K562 (cell line): ENCODE measurements around the gene TRAF3. TPM values are rescaled to one million over a fixed set of nuclear protein-coding genes. Genes with fewer than 3 reads are reported as not detected.

ENCODE experiments used
- ATAC-seq: fragments of 200-7000 bp; cut with Tn5 transposase; 3 replicates; pipeline ENCODE4 v1.9.1; 2020; ENCODE audit warnings: moderate library complexity
- BruUV-seq: library from RNA; stranded (reverse); fragments of 400-500 nt; replicated peaks from 2 replicates; lab custom pipeline; 2021; lab: Mats Ljungman, UMichigan
- CTCF ChIA-PET: fragments of 300-600 bp; formaldehyde crosslinking; extraction: SDS; loops from one replicate; lab custom pipeline; 2021; ENCODE audit warnings: low intra/inter-chr PET ratio; lab: Yijun Ruan, JAX
- POLR2A ChIA-PET: fragments of 300-600, 350-650 bp; sonication (Branson Sonifier 250); formaldehyde crosslinking; extraction: SDS; loops from one replicate; lab custom pipeline; 2021; ENCODE audit warnings: antibody characterized with exemption, inconsistent platforms; lab: Yijun Ruan, JAX
- DNase-seq, 4 experiments: peaks; one replicate each; pipeline versions ENCODE4 v3.0.0 to v3.0.0-alpha.2; 2011 to 2018; ENCODE audit warnings: low spot score in 3 of 4, mixed read lengths in 3 of 4; ENCODE audit errors: extremely low read depth in 1 of 4
- FAIRE-seq: peaks from 2 replicates; lab custom pipeline; 2011; peaks lifted over from hg19 to GRCh38; lab: Jason Lieb, UNC
- H2AFZ ChIP-seq: 2 replicates; pipeline ENCODE4 v1.6.0; 2011; ENCODE audit warnings: low read depth, low read length, control low read depth, inconsistent platforms
- H3K27ac ChIP-seq: fragments of 200-600 bp; 3 replicates; pipeline ENCODE4 v1.8.0; 2011; ENCODE audit warnings: low read depth, mild to moderate bottlenecking, control low read depth, inconsistent platforms, low read length, moderate library complexity, mixed read lengths; ENCODE audit errors: extremely low read depth
- H3K27me3 ChIP-seq, 2 experiments: fragments of 300-600 bp in 1 of 2; 2 replicates in 1 of 2; 3 replicates in 1 of 2; pipeline versions ENCODE4 v1.6.0 to v1.8.0; 2011; ENCODE audit warnings: inconsistent platforms in 2 of 2, low read length in 2 of 2, mild to moderate bottlenecking in 1 of 2, mixed read lengths in 1 of 2, moderate library complexity in 1 of 2; ENCODE audit not compliant: control insufficient read depth in 2 of 2, insufficient read depth in 2 of 2
- H3K36me3 ChIP-seq: fragments of 300-600 bp; 3 replicates; pipeline ENCODE4 v1.8.0; 2011; ENCODE audit warnings: mild to moderate bottlenecking, low read length, inconsistent platforms; ENCODE audit not compliant: control insufficient read depth, insufficient read depth
- H3K4me1 ChIP-seq, 2 experiments: fragments of 200-600 bp in 1 of 2; replicated peaks in 1 of 2; 2 replicates in 1 of 2; 3 replicates in 1 of 2; pipeline versions ENCODE4 v1.5.1 to v1.8.0; 2011; ENCODE audit warnings: inconsistent platforms in 2 of 2, low read length in 2 of 2, mild to moderate bottlenecking in 1 of 2, mixed read lengths in 1 of 2, moderate library complexity in 1 of 2; ENCODE audit not compliant: control insufficient read depth in 2 of 2, insufficient read depth in 2 of 2
- H3K4me2 ChIP-seq: 2 replicates; pipeline ENCODE4 v1.6.1; 2011; ENCODE audit warnings: low read length, control low read depth, inconsistent platforms, mixed read lengths; ENCODE audit not compliant: insufficient read depth
- H3K4me3 ChIP-seq: fragments of 200-600 bp; sonication (generic), shearing (Covaris generic); 2 replicates; pipeline ENCODE4 v1.5.1; 2016; ENCODE audit warnings: control low read depth, inconsistent platforms
- H3K79me2 ChIP-seq: fragments of 200-600 bp; 3 replicates; pipeline ENCODE4 v1.8.0; 2011; ENCODE audit warnings: low read length, inconsistent platforms; ENCODE audit not compliant: control insufficient read depth, insufficient read depth
- H3K9ac ChIP-seq, 2 experiments: 2 replicates each; pipeline versions ENCODE4 v1.6.0 to v1.6.1; 2011; ENCODE audit warnings: low read depth in 2 of 2, low read length in 2 of 2, control low read depth in 1 of 2, inconsistent platforms in 1 of 2, mild to moderate bottlenecking in 1 of 2, mixed read lengths in 1 of 2; ENCODE audit not compliant: insufficient read depth in 1 of 2
- H3K9me1 ChIP-seq: one replicate; pipeline ENCODE4 v1.6.0; 2011; ENCODE audit warnings: inconsistent platforms, mild to moderate bottlenecking, low read length, moderate library complexity; ENCODE audit not compliant: control insufficient read depth, insufficient read depth
- H3K9me3 ChIP-seq: replicated peaks from 2 replicates; pipeline ENCODE4 v1.5.1; 2011; ENCODE audit warnings: low read depth, low read length, inconsistent platforms; ENCODE audit not compliant: control insufficient read depth, insufficient read depth
- H4K20me1 ChIP-seq: replicated peaks from 2 replicates; pipeline ENCODE4 v1.6.1; 2011; ENCODE audit warnings: low read length, inconsistent platforms, mixed read lengths; ENCODE audit not compliant: control insufficient read depth, insufficient read depth
- CBX5 ChIP-seq: IDR thresholded peaks from 2 replicates; pipeline ENCODE4 v1.6.1; 2014; ENCODE audit warnings: low read depth, borderline replicate concordance
- CEBPG ChIP-seq, 3 experiments: fragments of 200-800 bp in 1 of 3; sonication (Bioruptor generic) in 1 of 3; sonication (generic) in 1 of 3; formaldehyde crosslinking in 1 of 3; IDR thresholded peaks in 2 of 3; conservative IDR thresholded peaks in 1 of 3; 2 replicates each; pipeline versions ENCODE4 v1.6.1 to v1.8.0; 2016 to 2022; ENCODE audit warnings: missing compliant biosample characterization in 2 of 3, missing genetic modification characterization in 2 of 3, mild to moderate bottlenecking in 1 of 3, missing genetic modification reagents in 1 of 3
- FOSL1 ChIP-seq: fragments of 200-800 bp; sonication (Bioruptor generic); conservative IDR thresholded peaks from 2 replicates; pipeline ENCODE4 v1.6.1; 2016; ENCODE audit warnings: missing genetic modification characterization, missing compliant biosample characterization
- FOXK2 ChIP-seq, 2 experiments: fragments of 450-650 bp; IDR thresholded peaks in 1 of 2; conservative IDR thresholded peaks in 1 of 2; 2 replicates each; pipeline ENCODE4 v1.6.1; 2016; ENCODE audit warnings: low read depth in 2 of 2, mild to moderate bottlenecking in 1 of 2
- KDM5B ChIP-seq: fragments of 200-600 bp; sonication (generic); IDR thresholded peaks from 2 replicates; pipeline ENCODE4 v1.6.1; 2012; ENCODE audit warnings: low read depth, mild to moderate bottlenecking, moderate library complexity, low read length, control low read depth, inconsistent platforms; ENCODE audit not compliant: insufficient replicate concordance
- PHTF2 ChIP-seq: fragments of 250-450 bp; sonication (Bioruptor Pico); IDR thresholded peaks from 2 replicates; pipeline ENCODE4 v1.5.0; 2021; ENCODE audit warnings: mild to moderate bottlenecking
- SAP30 ChIP-seq: fragments of 200-600 bp; sonication (generic); IDR thresholded peaks from 2 replicates; pipeline ENCODE4 v1.6.1; 2012; ENCODE audit warnings: borderline replicate concordance, low read depth, mild to moderate bottlenecking, moderate library complexity, low read length, control low read depth, inconsistent platforms; ENCODE audit not compliant: insufficient read depth, poor library complexity, severe bottlenecking
- SMARCB1 ChIP-seq: IDR thresholded peaks from 2 replicates; pipeline ENCODE4 v1.6.1; 2011; ENCODE audit warnings: improper control_type of control experiment, low read depth; ENCODE audit not compliant: insufficient read length
- SREBF1 ChIP-seq: fragments of 150-350 bp; IDR thresholded peaks from 2 replicates; pipeline ENCODE4 v1.6.1; 2014; ENCODE audit warnings: antibody characterized with exemption, low read depth, low read length, borderline replicate concordance
- ZNF274 ChIP-seq: IDR thresholded peaks from 2 replicates; pipeline ENCODE4 v1.6.1; 2011; ENCODE audit warnings: low read depth, mild to moderate bottlenecking, low read length, moderate library complexity, borderline replicate concordance
- WGBS: fragments of 100-300 bp; shearing (Covaris generic); methylation state at CpG from one replicate; pipeline ENCODE4 v1.1.6; 2016; ENCODE audit warnings: low coverage, mixed read lengths; ENCODE audit not compliant: insufficient coverage; ENCODE audit errors: missing lambda C conversion rate; 5-methylcytosine and 5-hydroxymethylcytosine counted together
- in situ Hi-C: fragments of 300-500 bp; cut with MboI; formaldehyde crosslinking; loops from 4 replicates; pipeline ENCODE4 v1.15.0; 2018; ENCODE audit warnings: inconsistent platforms, mixed read lengths
- intact Hi-C: fragments of 100-400 bp; cut with micrococcal nuclease; formaldehyde crosslinking; loops from 2 replicates; pipeline ENCODE4 v1.14.2; 2022
- polyA plus RNA-seq, 8 experiments: library from polyadenylated mRNA; depleted of rRNA in 4 of 8; stranded (reverse) in 5 of 8; unstranded in 3 of 8; fragments of >200 nt; fragmentation: Nextera tagmentation in 2 of 8; fragmentation: Illumina TruSeq in 1 of 8; extraction: Ambion mirVana in 2 of 8; extraction: Trizol in 1 of 8; gene quantifications; 2 replicates each; pipeline versions ENCODE4 v1.2.1 to v1.2.3, GENCODE V29; 2011 to 2014; ENCODE audit warnings: inconsistent platforms in 1 of 8, missing spikeins in 1 of 8
- total RNA-seq, 7 experiments: library from RNA; depleted of rRNA in 6 of 7; stranded (reverse); fragments of >200 nt in 6 of 7; fragmentation: Illumina TruSeq in 2 of 7; extraction: Trizol in 2 of 7; gene quantifications; 2 replicates each; pipeline versions ENCODE4 v1.2.1 to v1.2.3, GENCODE V29; 2011 to 2021; ENCODE audit warnings: low replicate concordance in 1 of 7
- TF ChIP-seq, protein P1 (sequence below): sonication (generic); formaldehyde crosslinking; IDR thresholded peaks from 2 replicates; pipeline ENCODE4 v1.8.1; 2023; ENCODE audit warnings: missing genetic modification reagents, mild to moderate bottlenecking, borderline replicate concordance
- TF ChIP-seq, protein P2 (sequence below), 2 experiments: fragments of 150-350 bp in 1 of 2; IDR thresholded peaks; 2 replicates each; pipeline ENCODE4 v1.6.1; 2012 to 2016; ENCODE audit warnings: low read depth in 2 of 2, low read length in 2 of 2, mild to moderate bottlenecking in 1 of 2, moderate library complexity in 1 of 2

The TRAF3 gene
- total and polyA plus RNA-seq, 9 of the 15 experiments (the other 6 are each of a cell fraction or from before 2014, with no cell fraction given): 0.52 to 21.3 (median 9.9) TPM

DNA sequence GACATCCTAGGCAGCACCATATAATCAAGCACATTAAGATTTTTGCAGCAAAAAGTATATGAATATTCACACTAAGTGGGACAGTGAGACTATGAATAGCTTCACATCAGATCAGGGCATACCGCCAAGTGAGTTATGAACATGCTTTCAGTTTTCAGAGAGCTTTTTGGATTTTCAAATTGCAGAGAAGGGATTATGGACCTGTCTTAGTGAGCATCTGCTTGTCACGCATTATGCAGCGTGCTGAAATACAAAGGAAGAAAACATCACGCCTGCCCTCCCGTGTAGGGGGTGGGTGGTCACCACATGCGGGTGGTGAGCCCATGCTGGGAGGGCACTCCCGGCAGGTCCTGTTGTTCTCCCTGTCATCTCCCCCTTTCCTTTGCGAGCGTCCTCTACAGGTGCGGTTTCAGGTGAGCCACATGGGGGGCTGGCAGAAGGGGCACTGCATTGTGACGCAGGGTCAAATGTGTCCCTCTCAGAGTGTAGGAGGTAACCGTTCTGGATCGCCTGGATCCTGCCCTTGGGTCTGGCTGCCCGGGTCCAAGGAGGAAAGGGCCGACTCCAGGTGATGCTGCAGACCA lies 42.6 kb downstream of the TRAF3 start:
- Histone ChIP-seq H3K9me3 (no peaks in the 10 kb centered on the region), H4K20me1 (no peaks in the 10 kb centered on the region; the same call in none of the 2 replicates), H3K36me3 (no peaks in the 10 kb centered on the region), H3K9ac (no peak overlapping the region; a peak in 1 of 4 replicates), H3K4me3 (no peak overlapping the region), H2AFZ (no peak overlapping the region), H3K27me3 (no peaks in the 10 kb centered on the region), H3K4me2 (no peak overlapping the region), H3K4me1 (peaks cover 0 to 4% of the 10 kb centered on the region in 2 experiments; a peak in 3 of 5 replicates), H3K27ac (no peak overlapping the region), H3K79me2 (peaks cover 40% of the 10 kb centered on the region), H3K9me1 (no peaks in the 10 kb centered on the region)
- DNase-seq (no peak), FAIRE-seq (no peak), ATAC-seq (no peak)
- BruUV-seq: no TSS peak
- CTCF ChIA-PET: no interaction called here
- POLR2A ChIA-PET: interaction anchor here (1.1 kb wide), 1 partner anchor 13 kb away, joined by 3 read pairs; no protein-coding TSS in a partner anchor
- 91% methylated on average over 5 of the region's 15 CpGs for WGBS
- intact Hi-C loops (no loop called here), in situ Hi-C loops (no loop called here)
- TF ChIP-seq SREBF1: no peak
- TF ChIP-seq KDM5B: no peak
- TF ChIP-seq, protein P1, sequence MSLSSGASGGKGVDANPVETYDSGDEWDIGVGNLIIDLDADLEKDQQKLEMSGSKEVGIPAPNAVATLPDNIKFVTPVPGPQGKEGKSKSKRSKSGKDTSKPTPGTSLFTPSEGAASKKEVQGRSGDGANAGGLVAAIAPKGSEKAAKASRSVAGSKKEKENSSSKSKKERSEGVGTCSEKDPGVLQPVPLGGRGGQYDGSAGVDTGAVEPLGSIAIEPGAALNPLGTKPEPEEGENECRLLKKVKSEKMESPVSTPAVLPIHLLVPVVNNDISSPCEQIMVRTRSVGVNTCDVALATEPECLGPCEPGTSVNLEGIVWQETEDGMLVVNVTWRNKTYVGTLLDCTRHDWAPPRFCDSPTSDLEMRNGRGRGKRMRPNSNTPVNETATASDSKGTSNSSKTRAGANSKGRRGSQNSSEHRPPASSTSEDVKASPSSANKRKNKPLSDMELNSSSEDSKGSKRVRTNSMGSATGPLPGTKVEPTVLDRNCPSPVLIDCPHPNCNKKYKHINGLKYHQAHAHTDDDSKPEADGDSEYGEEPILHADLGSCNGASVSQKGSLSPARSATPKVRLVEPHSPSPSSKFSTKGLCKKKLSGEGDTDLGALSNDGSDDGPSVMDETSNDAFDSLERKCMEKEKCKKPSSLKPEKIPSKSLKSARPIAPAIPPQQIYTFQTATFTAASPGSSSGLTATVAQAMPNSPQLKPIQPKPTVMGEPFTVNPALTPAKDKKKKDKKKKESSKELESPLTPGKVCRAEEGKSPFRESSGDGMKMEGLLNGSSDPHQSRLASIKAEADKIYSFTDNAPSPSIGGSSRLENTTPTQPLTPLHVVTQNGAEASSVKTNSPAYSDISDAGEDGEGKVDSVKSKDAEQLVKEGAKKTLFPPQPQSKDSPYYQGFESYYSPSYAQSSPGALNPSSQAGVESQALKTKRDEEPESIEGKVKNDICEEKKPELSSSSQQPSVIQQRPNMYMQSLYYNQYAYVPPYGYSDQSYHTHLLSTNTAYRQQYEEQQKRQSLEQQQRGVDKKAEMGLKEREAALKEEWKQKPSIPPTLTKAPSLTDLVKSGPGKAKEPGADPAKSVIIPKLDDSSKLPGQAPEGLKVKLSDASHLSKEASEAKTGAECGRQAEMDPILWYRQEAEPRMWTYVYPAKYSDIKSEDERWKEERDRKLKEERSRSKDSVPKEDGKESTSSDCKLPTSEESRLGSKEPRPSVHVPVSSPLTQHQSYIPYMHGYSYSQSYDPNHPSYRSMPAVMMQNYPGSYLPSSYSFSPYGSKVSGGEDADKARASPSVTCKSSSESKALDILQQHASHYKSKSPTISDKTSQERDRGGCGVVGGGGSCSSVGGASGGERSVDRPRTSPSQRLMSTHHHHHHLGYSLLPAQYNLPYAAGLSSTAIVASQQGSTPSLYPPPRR (CRISPR knock-in tag): no peak
- TF ChIP-seq SAP30: no peak
- no peak for TF ChIP-seq FOXK2 (conservative IDR thresholded peaks at IDR 0.05 in 1 of 2, IDR thresholded peaks at IDR 0.05 in 1 of 2; ENCODE audit: low read depth in 2 of 2)
- TF ChIP-seq FOSL1 (tag): no peak
- no peak for TF ChIP-seq CBX5
- TF ChIP-seq, protein P2, sequence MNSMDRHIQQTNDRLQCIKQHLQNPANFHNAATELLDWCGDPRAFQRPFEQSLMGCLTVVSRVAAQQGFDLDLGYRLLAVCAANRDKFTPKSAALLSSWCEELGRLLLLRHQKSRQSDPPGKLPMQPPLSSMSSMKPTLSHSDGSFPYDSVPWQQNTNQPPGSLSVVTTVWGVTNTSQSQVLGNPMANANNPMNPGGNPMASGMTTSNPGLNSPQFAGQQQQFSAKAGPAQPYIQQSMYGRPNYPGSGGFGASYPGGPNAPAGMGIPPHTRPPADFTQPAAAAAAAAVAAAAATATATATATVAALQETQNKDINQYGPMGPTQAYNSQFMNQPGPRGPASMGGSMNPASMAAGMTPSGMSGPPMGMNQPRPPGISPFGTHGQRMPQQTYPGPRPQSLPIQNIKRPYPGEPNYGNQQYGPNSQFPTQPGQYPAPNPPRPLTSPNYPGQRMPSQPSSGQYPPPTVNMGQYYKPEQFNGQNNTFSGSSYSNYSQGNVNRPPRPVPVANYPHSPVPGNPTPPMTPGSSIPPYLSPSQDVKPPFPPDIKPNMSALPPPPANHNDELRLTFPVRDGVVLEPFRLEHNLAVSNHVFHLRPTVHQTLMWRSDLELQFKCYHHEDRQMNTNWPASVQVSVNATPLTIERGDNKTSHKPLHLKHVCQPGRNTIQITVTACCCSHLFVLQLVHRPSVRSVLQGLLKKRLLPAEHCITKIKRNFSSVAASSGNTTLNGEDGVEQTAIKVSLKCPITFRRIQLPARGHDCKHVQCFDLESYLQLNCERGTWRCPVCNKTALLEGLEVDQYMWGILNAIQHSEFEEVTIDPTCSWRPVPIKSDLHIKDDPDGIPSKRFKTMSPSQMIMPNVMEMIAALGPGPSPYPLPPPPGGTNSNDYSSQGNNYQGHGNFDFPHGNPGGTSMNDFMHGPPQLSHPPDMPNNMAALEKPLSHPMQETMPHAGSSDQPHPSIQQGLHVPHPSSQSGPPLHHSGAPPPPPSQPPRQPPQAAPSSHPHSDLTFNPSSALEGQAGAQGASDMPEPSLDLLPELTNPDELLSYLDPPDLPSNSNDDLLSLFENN (IDR thresholded peaks at IDR 0.05; ENCODE audit: low read depth in 2 of 2, low read length in 2 of 2): no peak
- no peak for TF ChIP-seq SMARCB1
- no peak for TF ChIP-seq PHTF2 (CRISPR knock-in tag)
- TF ChIP-seq CEBPG (CRISPR knock-in tag; IDR thresholded peaks at IDR 0.05): no peak
- TF ChIP-seq CEBPG (tag; conservative IDR thresholded peaks at IDR 0.05 in 1 of 2, IDR thresholded peaks at IDR 0.05 in 1 of 2): no peak
- TF ChIP-seq ZNF274: no peak
